HepG2 (cell line): ENCODE data around the gene GRIN2C. TPM values are rescaled to one million over a fixed set of nuclear protein-coding genes. Genes with fewer than 3 reads are reported as not detected.

Source experiments
- BATF2 ChIP-seq: sonication (generic); formaldehyde crosslinking; IDR thresholded peaks from 2 replicates; pipeline ENCODE4 v1.8.0; 2022; ENCODE audit warnings: mild to moderate bottlenecking, missing genetic modification reagents, moderate library complexity
- ESRRA ChIP-seq: sonication (generic); formaldehyde crosslinking; IDR thresholded peaks from 2 replicates; pipeline ENCODE4 v1.5.1; 2020; ENCODE audit warnings: mild to moderate bottlenecking, low read depth, missing genetic modification reagents
- FOXA3 ChIP-seq: IDR thresholded peaks from 2 replicates; pipeline ENCODE4 v1.6.1; 2016; ENCODE audit warnings: missing genetic modification reagents, missing compliant biosample characterization
- FOXP4 ChIP-seq: sonication (generic); formaldehyde crosslinking; IDR thresholded peaks from 2 replicates; pipeline ENCODE4 v1.4.0; 2020; ENCODE audit warnings: missing genetic modification reagents
- HDAC1 ChIP-seq: sonication (generic); formaldehyde crosslinking; IDR thresholded peaks from 2 replicates; pipeline ENCODE4 v1.5.1; 2020; ENCODE audit warnings: mild to moderate bottlenecking, missing genetic modification reagents
- HDAC6 ChIP-seq: fragments of 200-600 bp; sonication (generic); IDR thresholded peaks from 2 replicates; pipeline ENCODE4 v1.7.0; 2017; ENCODE audit warnings: mild to moderate bottlenecking, antibody characterized with exemption, low read length, low read depth
- HNRNPUL1 ChIP-seq: fragments of 200-400 bp; formaldehyde crosslinking; IDR thresholded peaks from 2 replicates; pipeline ENCODE4 v1.6.1; 2017; ENCODE audit warnings: low read depth, mild to moderate bottlenecking, low read length, moderate library complexity
- JARID2 ChIP-seq: sonication (generic); formaldehyde crosslinking; IDR thresholded peaks from 2 replicates; pipeline ENCODE4 v1.8.1; 2023; ENCODE audit warnings: missing genetic modification reagents, inconsistent platforms; ENCODE audit not compliant: insufficient replicate concordance
- MBD4 ChIP-seq: IDR thresholded peaks from 2 replicates; pipeline ENCODE4 v1.6.1; 2012; ENCODE audit warnings: low read length, inconsistent platforms, borderline replicate concordance
- NAIF1 ChIP-seq: sonication (generic); formaldehyde crosslinking; IDR thresholded peaks from 2 replicates; pipeline ENCODE4 v1.5.0; 2020; ENCODE audit warnings: mild to moderate bottlenecking, missing genetic modification reagents, borderline replicate concordance
- NRL ChIP-seq: sonication (generic); formaldehyde crosslinking; IDR thresholded peaks from 2 replicates; pipeline ENCODE4 v1.5.0; 2020; ENCODE audit warnings: missing genetic modification reagents, mild to moderate bottlenecking, moderate library complexity, borderline replicate concordance
- POLR2AphosphoS2 ChIP-seq: IDR thresholded peaks from 2 replicates; pipeline ENCODE4 v1.6.1; 2011; ENCODE audit warnings: low read depth, low read length, improper control_type of control experiment
- POLR2G ChIP-seq: fragments of 200-400 bp; formaldehyde crosslinking; IDR thresholded peaks from 2 replicates; pipeline ENCODE4 v1.6.1; 2018; ENCODE audit warnings: mild to moderate bottlenecking, low read depth, low read length, moderate library complexity
- RNF219 ChIP-seq: sonication (generic); formaldehyde crosslinking; IDR thresholded peaks from 2 replicates; pipeline ENCODE4 v1.5.0; 2020; ENCODE audit warnings: mild to moderate bottlenecking, missing genetic modification reagents
- SRF ChIP-seq: IDR thresholded peaks from 2 replicates; pipeline ENCODE4 v1.6.1; 2011; ENCODE audit warnings: mild to moderate bottlenecking, low read depth, low read length, moderate library complexity
- ZKSCAN5 ChIP-seq: sonication (generic); formaldehyde crosslinking; IDR thresholded peaks from 2 replicates; pipeline ENCODE4 v1.5.1; 2020; ENCODE audit warnings: mild to moderate bottlenecking, missing genetic modification reagents
- ZNF136 ChIP-seq: sonication (generic); formaldehyde crosslinking; IDR thresholded peaks from 2 replicates; pipeline ENCODE4 v1.8.1; 2022; ENCODE audit warnings: low read depth, mild to moderate bottlenecking, moderate library complexity, missing genetic modification reagents
- ZNF260 ChIP-seq: sonication (generic); formaldehyde crosslinking; IDR thresholded peaks from 2 replicates; pipeline ENCODE4 v1.4.0; 2020; ENCODE audit warnings: missing genetic modification reagents, low read depth, mild to moderate bottlenecking, borderline replicate concordance
- ZNF335 ChIP-seq: sonication (generic); formaldehyde crosslinking; IDR thresholded peaks from 2 replicates; pipeline ENCODE4 v1.4.0; 2020; ENCODE audit warnings: missing genetic modification reagents
- ZNF441 ChIP-seq: sonication (generic); formaldehyde crosslinking; IDR thresholded peaks from 2 replicates; pipeline ENCODE4 v1.7.0; 2021; ENCODE audit warnings: missing genetic modification reagents, borderline replicate concordance
- ZNF512B ChIP-seq: sonication (generic); formaldehyde crosslinking; IDR thresholded peaks from 2 replicates; pipeline ENCODE4 v1.5.1; 2020; ENCODE audit warnings: missing genetic modification reagents, mild to moderate bottlenecking, borderline replicate concordance
- ZNF577 ChIP-seq: sonication (generic); formaldehyde crosslinking; IDR thresholded peaks from 2 replicates; pipeline ENCODE4 v1.4.0; 2020; ENCODE audit warnings: mild to moderate bottlenecking, low read depth, missing genetic modification reagents, borderline replicate concordance
- polyA plus RNA-seq, 8 experiments: library from polyadenylated mRNA; depleted of rRNA in 3 of 8; stranded (reverse) in 7 of 8; unstranded in 1 of 8; fragments of >200 nt; fragmentation: Illumina TruSeq in 4 of 8; extraction: Trizol in 4 of 8; gene quantifications; 2 replicates each; pipeline versions ENCODE4 v1.2.1 to v1.2.3, GENCODE V29; 2011 to 2016; ENCODE audit warnings: low read depth in 4 of 8, missing spikeins in 1 of 8, mixed read lengths in 1 of 8; ENCODE audit not compliant: insufficient read depth in 1 of 8
- total RNA-seq, 5 experiments: library from RNA; depleted of rRNA; stranded (reverse); fragments of >200 nt; fragmentation: Illumina TruSeq; extraction: Trizol; gene quantifications; 2 replicates each; pipeline ENCODE4 v1.2.3, GENCODE V29; 2016; ENCODE audit warnings: low read depth in 1 of 5

The GRIN2C gene
- total and polyA plus RNA-seq, 2 of the 13 experiments (the other 11 are each of a cell fraction or from before 2014, with no cell fraction given): 0.03 to 0.11 TPM

- TF ChIP-seq FOXP4 (CRISPR knock-in tag) (peak; percentile 42; the same call in 1 of the 2 replicates), HDAC6 (no peak), ZKSCAN5 (CRISPR knock-in tag) (0 out of 2 replicates have a peak, but pooled peaks have one; percentile 47), JARID2 (CRISPR knock-in tag) (no peak), RNF219 (no peak; the same call in 1 of the 2 replicates), ZNF577 (CRISPR knock-in tag) (no peak), ESRRA (CRISPR knock-in tag) (peak; percentile 43; the same call in 1 of the 2 replicates), HDAC1 (CRISPR knock-in tag) (peak; percentile 83), ZNF441 (no peak), POLR2G (peak; percentile 81), POLR2AphosphoS2 (no peak), NAIF1 (CRISPR knock-in tag) (peak; percentile 90; the same call in 1 of the 2 replicates), ZNF335 (CRISPR knock-in tag) (no peak; the same call in none of the 2 replicates), BATF2 (CRISPR knock-in tag) (no peak), FOXA3 (CRISPR knock-in tag) (peak; percentile 37; the same call in 1 of the 2 replicates), MBD4 (no peak), HNRNPUL1 (no peak), ZNF512B (CRISPR knock-in tag) (peak; percentile 94; the same call in 1 of the 2 replicates), NRL (CRISPR knock-in tag) (peak; percentile 92), ZNF136 (CRISPR knock-in tag) (no peak), SRF (no peak), ZNF260 (CRISPR knock-in tag) (no peak)
These were observed 12.8 kb upstream of the GRIN2C start, which contains the start of gene FDXR (continued) for GRCh38 chr17:74872313-74873036.
